Measurements from ENCODE around the gene C1orf122. TPM values are rescaled to one million over a fixed set of nuclear protein-coding genes. Genes with fewer than 3 reads are reported as not detected.

C1orf122 gene
- total RNA-seq, 3 donors from 2014 or later: 54.0 to 59.2 (median 56.3) TPM

- H3K4me1 Mint-ChIP-seq (ENCODE audit: low read depth): peaks cover 41% of the 10 kb centered on the region
- H3K4me3 Mint-ChIP-seq: peak overlapping the region; percentile 19
- no peaks in the 10 kb centered on the region for H3K9me3 Mint-ChIP-seq
- peak in 1 of 2 donors; percentile 38 for ATAC-seq
- no peak for DNase-seq
- H3K36me3 Mint-ChIP-seq (ENCODE audit: insufficient read depth): peaks cover 26% of the 10 kb centered on the region
- no peaks in the 10 kb centered on the region for H3K27me3 Mint-ChIP-seq (ENCODE audit: low read depth)
Observed at GRCh38 chr1:37846647-37847339, 39.2 kb downstream of the C1orf122 start.

GRCh38 chr1:37849480-37849879 lies 41.9 kb downstream of the C1orf122 start:
- ATAC-seq (no peak), DNase-seq (no peak)
- peaks cover 52% of the 10 kb centered on the region for H3K4me1 Mint-ChIP-seq (ENCODE audit: low read depth)
- H3K36me3 Mint-ChIP-seq (ENCODE audit: insufficient read depth): peaks cover 31% of the 10 kb centered on the region
- no peak overlapping the region for H3K4me3 Mint-ChIP-seq
- no peaks in the 10 kb centered on the region for H3K9me3 Mint-ChIP-seq
- H3K27me3 Mint-ChIP-seq (ENCODE audit: low read depth): no peaks in the 10 kb centered on the region

GRCh38 chr1:37850352-37850955 lies 42.9 kb downstream of the C1orf122 start:
- no peak for ATAC-seq
- Mint-ChIP-seq H3K4me3 (no peak overlapping the region), H3K27me3 (ENCODE audit: low read depth) (no peaks in the 10 kb centered on the region), H3K4me1 (ENCODE audit: low read depth) (peaks cover 51% of the 10 kb centered on the region), H3K36me3 (ENCODE audit: insufficient read depth) (peaks cover 25% of the 10 kb centered on the region), H3K9me3 (no peaks in the 10 kb centered on the region)
- no peak for DNase-seq

GRCh38 chr1:37851262-37851661 lies 43.7 kb downstream of the C1orf122 start:
- no peaks in the 10 kb centered on the region for H3K27me3 Mint-ChIP-seq (ENCODE audit: low read depth)
- H3K36me3 Mint-ChIP-seq (ENCODE audit: insufficient read depth): peaks cover 24% of the 10 kb centered on the region
- H3K9me3 Mint-ChIP-seq: no peaks in the 10 kb centered on the region

GRCh38 chr1:37851782-37852210 lies 44.2 kb downstream of the C1orf122 start:
- Mint-ChIP-seq H3K36me3 (ENCODE audit: insufficient read depth) (peaks cover 24% of the 10 kb centered on the region), H3K9me3 (no peaks in the 10 kb centered on the region), H3K4me3 (no peak overlapping the region), H3K27me3 (ENCODE audit: low read depth) (no peaks in the 10 kb centered on the region), H3K4me1 (ENCODE audit: low read depth) (peaks cover 48% of the 10 kb centered on the region)
- DNase-seq: no peak
- no peak for ATAC-seq

More at GRCh38 chr1:37851262-37851661, 43.7 kb downstream of the C1orf122 start:
- Mint-ChIP-seq H3K4me1 (ENCODE audit: low read depth) (peaks cover 50% of the 10 kb centered on the region), H3K4me3 (no peak overlapping the region)
- no peak for ATAC-seq
- no peak for DNase-seq

GRCh38 chr1:37853157-37853556 lies 45.6 kb downstream of the C1orf122 start:
- Mint-ChIP-seq H3K36me3 (ENCODE audit: insufficient read depth) (peaks cover 31% of the 10 kb centered on the region), H3K9me3 (no peaks in the 10 kb centered on the region), H3K4me1 (ENCODE audit: low read depth) (peaks cover 51% of the 10 kb centered on the region), H3K4me3 (peak overlapping the region; percentile 45), H3K27me3 (ENCODE audit: low read depth) (no peaks in the 10 kb centered on the region)
- DNase-seq (no peak), ATAC-seq (no peak)

GRCh38 chr1:37854406-37854805 lies 46.8 kb downstream of the C1orf122 start:
- Mint-ChIP-seq H3K36me3 (ENCODE audit: insufficient read depth) (peaks cover 26% of the 10 kb centered on the region), H3K4me1 (ENCODE audit: low read depth) (peaks cover 49% of the 10 kb centered on the region), H3K4me3 (no peak overlapping the region), H3K9me3 (no peaks in the 10 kb centered on the region), H3K27me3 (ENCODE audit: low read depth) (no peaks in the 10 kb centered on the region)
- DNase-seq: no peak
- ATAC-seq: no peak

Other genes starting within 250 kb of the C1orf122 start
- 100 to 1,000 TPM; 131 to 144 (median 137) TPM for gene GNL2, start 211.9 kb upstream of the C1orf122 start, total RNA-seq
- gene RSPO1, start 172.9 kb upstream of the C1orf122 start, total RNA-seq: not detected
- gene CDCA8, start 115.3 kb upstream of the C1orf122 start, total RNA-seq: 10 to 100 TPM in 2 of 3 donors, 1 to 10 TPM in 1; 7.7 to 12.2 (median 10.0) TPM
- under 1 TPM; 0.13 to 0.71 (median 0.27) TPM for gene EPHA10, start 42.7 kb upstream of the C1orf122 start, total RNA-seq
- gene MANEAL, start 13.9 kb upstream of the C1orf122 start, total RNA-seq: 1 to 10 TPM; 4.0 to 5.0 (median 4.7) TPM
- 100 to 1,000 TPM; 178 to 187 (median 178) TPM for gene YRDC, start 418 bp downstream of the C1orf122 start, total RNA-seq
- gene MTF1, start 51.8 kb downstream of the C1orf122 start, total RNA-seq: 10 to 100 TPM; 36.4 to 50.1 (median 49.1) TPM
- gene INPP5B, start 139.3 kb downstream of the C1orf122 start, total RNA-seq: 10 to 100 TPM; 12.6 to 17.0 (median 15.5) TPM
- gene SF3A3, start 182.2 kb downstream of the C1orf122 start, total RNA-seq: 100 to 1,000 TPM; 130 to 133 (median 130) TPM
- gene FHL3, start 197.7 kb downstream of the C1orf122 start, total RNA-seq: 10 to 100 TPM; 15.9 to 33.8 (median 26.9) TPM
- gene UTP11, start 204.9 kb downstream of the C1orf122 start, total RNA-seq: 100 to 1,000 TPM; 103 to 105 (median 104) TPM
- gene POU3F1, start 239.0 kb downstream of the C1orf122 start, total RNA-seq: 1 to 10 TPM in 2 of 3 donors, under 1 TPM in 1; 0.91 to 1.3 (median 1.0) TPM